Right lobe of liver (tissue), 4 donors: ENCODE measurements around the gene INVS.

Experiments
- CTCF ChIP-seq, 4 donors: fragments of 200-600 bp in 3 of 4; fragments of 450-650 bp in 1 of 4; IDR thresholded peaks; one replicate each; pipeline versions ENCODE4 v1.5.1 to v1.8.0; 2016 to 2022; ENCODE audit warnings: antibody characterized with exemption in 4 of 4, mild to moderate bottlenecking in 2 of 4
- POLR2A ChIP-seq: fragments of 450-650 bp; IDR thresholded peaks from one replicate; pipeline ENCODE4 v1.6.1; 2017; ENCODE audit warnings: antibody characterized with exemption, mild to moderate bottlenecking
- donor health status: DM: no; HTN: no; CAD: no.
- donor health status: DM: no; HTN: no; CAD: no.
- donor health status: DM: no; HTN: yes; CAD: no.

GRCh38 chr9:100298378-100298777 is 199.3 kb downstream of the INVS start:
- no peak for TF ChIP-seq POLR2A
- no peak for TF ChIP-seq CTCF (IDR thresholded peaks at IDR 0.05)
